HG03135 (cell line): ENCODE data around the gene TFDP1.
"Not testable (repeated sequence)": the region's sequence is repeated elsewhere in the genome, so short reads cannot be mapped to it uniquely, and the experiment has no call there.

Source experiments
- ATAC-seq: cut with Tn5 transposase; IDR thresholded peaks from one replicate; pipeline ENCODE4 v1.9.1; 2021; ENCODE audit warnings: mild to moderate bottlenecking, moderate library complexity; ENCODE audit not compliant: unreplicated experiment

The TFDP1 gene

DNA sequence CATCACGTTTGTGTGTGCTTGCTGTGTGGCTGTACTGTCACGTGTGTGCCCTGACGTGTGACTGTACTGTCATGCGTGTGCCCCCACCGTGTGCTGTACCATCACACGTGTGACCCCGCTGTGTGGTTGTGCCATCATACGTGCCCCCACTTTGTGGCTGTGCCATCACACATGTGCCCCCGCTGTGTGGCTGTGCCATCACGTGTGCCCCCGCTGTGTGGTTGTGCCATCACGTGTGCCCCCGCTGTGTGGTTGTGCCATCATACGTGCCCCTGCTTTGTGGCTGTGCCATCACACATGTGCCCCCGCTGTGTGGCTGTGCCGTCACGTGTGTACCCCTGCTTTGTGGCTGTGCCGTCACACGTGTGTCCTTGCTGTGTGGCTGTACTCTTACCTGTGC is 25.7 kb downstream of the TFDP1 start:
- ATAC-seq, result no peak

- ATAC-seq, result no peak
Measured at GRCh38 chr13:113611996-113612395, 27.4 kb downstream of the TFDP1 start.

DNA sequence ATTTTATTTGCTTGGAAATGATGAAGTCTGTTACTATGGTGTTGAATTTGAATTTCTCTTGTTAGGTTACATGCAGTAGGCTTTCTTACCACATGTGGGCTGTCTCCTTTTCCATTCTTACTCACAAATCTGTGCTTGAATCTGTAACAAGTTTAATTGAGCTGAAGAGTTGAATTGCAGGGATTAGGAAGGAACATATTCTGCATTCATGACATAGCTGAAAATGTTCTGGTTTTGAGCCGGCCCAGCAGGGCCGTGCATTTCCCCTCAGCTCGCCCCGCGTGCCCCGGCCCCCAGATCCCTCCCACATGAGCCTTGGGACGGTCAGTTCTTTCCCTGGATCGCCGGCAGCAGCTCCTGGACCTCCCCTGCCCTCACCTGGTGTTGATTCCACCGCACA is 28.1 kb downstream of the TFDP1 start:
- no peak for ATAC-seq

GRCh38 chr13:113613789-113614379 is 29.3 kb downstream of the TFDP1 start:
- ATAC-seq, result no peak

DNA sequence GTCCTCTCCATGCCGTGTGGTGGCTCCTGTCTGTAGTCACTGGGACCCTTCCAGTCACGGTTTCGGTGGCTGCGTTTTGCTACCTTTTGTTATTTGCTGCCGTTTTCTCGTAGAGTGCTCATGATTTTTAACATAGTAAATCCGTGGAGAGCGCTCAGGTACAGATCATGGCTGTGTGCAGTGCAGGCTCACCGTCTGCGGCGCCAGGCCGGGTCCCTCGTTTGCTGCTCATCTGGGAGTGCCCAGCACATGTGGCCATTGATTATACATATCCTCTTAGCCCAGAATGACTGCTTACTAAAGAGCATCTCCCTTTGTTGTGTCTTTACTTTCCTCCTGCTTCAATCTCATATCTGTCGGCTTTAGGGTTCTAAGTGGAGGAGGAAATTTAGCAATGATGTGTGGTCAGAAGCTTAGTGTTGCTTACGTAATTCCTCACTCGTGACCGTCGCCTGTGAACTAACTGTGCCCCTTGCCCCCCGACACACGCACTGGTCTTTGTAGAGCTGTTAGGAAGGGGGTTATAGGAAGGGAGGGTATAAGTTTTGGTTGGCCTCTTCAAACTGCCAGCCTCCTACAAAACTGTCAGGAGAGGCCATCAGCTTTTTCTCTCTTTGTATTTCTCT is 31.8 kb downstream of the TFDP1 start:
- no peak for ATAC-seq

DNA sequence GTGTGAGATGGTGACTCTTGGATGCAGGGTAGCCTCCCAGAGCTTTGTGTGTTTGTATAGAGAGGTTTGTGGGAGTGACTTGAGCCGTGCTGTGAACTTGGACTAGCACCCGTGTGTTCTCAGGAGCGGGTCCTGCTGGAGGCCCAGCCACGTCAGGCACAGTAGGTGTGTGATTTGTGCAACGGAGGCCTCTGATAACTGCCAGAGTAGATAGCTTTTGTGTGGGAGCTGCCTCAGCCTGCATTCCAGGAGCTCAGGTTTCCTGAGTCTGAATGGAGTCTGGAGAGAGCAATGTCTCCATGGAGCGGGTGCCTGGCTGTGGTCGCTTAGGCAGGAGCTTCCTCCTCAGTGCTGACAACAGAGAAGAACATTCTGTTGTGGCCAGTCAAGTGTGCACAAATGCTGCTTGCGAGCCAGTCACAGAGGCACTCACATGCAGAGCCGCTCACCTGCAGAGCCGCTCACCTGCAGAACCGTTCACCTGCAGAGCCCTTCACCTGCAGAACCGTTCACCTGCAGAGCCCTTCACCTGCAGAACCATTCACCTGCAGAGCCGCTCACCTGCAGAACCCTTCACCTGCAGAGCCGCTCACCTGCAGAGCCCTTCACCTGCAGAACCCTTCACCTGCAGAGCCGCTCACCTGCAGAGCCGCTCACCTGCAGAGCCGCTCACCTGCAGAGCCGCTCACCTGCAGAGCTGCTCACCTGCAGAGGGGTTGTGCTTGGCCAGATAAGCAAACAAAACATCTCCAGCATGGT is 32.6 kb downstream of the TFDP1 start:
- ATAC-seq, result no peak

DNA sequence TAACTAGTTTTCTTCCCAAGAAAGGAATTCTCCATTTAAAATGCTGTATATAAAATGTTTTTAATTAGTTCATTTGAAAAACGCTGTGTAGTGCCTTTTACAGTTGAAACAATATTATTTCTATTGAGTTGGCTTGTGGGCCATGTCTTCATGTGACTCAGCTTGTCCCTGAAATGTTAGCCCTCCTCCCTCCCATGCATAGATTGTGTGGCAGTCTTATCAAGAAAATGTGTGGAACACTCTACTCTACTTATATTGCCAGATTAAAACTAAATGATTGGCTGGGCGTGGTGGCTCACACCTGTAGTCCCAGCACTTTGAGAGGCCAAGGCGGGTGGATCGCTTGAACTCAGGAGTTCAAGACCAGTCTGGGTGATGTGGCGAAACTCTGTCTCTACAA is 33.4 kb downstream of the TFDP1 start:
- no peak for ATAC-seq

DNA sequence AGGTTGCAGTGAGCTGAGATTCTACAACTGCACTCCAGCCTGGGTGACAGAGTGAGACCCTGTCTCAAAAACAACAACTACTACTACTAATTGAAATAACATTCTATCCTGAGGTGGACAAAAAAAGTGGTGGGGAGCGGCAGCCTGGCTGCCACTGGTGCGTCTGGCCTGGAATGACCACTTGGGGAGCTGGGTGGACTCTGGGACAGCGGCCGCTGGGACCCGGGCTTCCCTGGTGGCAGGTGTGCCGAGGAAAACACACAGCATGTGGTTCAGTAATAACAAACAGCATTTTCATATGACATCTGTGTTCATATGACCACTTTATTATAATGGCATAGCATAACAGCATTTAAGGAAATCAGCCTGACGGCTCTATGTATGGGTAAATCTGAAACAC is 33.9 kb downstream of the TFDP1 start:
- no peak for ATAC-seq

DNA sequence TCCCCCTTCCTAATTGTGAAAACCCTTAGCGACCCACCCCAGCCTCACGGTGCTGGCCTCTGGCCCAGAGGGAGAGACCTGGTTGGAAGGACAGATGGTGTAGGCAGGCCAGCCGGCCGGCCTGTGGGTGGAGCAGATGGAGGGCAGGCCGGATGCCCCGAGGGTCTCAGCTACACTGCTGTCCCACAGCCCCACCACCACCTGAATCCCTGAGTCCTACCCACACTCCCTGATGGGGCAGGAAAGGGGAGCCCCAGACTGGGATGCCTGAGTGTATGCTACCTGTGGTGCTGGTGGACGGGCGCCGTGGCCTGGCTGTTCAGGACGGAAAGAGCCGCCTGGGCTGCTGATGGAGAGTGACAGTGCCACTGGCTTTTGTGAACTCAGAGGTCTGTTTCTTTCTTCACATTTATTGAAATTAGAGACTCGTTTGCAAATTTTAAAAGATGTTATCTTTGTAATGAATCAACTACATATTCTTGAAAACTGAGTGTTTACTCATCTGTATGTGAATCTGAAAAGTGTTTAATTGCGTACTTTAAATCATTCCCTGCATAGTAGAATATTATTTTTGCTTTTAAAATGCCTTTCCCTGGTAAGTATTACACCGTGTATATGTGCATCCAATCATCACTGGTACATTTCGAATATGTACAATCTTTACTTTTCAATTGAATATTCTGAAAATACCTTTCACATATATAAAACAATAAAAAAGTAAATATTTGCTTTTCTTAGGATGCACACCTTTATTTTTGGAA is 35.7 kb downstream of the TFDP1 start:
- ATAC-seq, result no peak

DNA sequence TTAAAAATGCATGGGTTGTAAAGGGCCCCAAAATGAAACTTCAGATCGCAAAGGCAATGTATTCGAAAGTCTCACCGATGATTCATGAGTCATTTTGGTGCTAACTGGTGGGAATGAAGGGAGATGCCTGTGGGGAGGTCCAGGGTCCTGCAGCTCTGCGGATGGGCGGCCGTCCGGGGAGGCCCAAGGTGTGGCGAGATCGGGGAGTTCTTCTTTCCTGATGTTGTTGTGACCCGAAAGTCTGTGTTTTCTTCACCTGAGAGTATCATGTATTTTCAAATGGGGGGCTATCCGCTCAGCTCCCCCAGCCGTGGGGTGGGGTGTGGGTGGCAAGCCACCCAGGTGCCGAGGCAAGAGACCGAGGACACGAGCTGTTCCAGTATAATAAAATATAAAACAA is 36.5 kb downstream of the TFDP1 start:
- no peak for ATAC-seq

DNA sequence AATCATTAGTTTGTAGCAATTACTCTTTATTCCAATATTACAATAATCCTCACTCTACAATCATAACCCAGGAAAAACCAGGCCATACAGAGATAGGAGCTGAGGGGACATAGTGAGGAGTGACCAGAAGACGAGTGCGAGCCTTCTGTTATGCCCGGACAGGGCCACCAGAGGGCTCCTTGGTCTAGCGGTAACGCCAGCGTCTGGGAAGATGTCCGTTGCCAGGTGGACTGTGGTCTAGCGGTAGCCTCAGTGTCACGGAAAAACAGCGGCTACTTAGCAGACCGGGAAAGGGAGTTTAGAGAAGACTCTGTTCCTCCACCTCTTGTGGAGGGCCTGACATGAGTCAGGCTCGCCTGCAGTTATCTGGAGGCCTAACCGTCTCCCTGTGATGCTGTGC is 36.9 kb downstream of the TFDP1 start:
- ATAC-seq, result not testable (repeated sequence)

DNA sequence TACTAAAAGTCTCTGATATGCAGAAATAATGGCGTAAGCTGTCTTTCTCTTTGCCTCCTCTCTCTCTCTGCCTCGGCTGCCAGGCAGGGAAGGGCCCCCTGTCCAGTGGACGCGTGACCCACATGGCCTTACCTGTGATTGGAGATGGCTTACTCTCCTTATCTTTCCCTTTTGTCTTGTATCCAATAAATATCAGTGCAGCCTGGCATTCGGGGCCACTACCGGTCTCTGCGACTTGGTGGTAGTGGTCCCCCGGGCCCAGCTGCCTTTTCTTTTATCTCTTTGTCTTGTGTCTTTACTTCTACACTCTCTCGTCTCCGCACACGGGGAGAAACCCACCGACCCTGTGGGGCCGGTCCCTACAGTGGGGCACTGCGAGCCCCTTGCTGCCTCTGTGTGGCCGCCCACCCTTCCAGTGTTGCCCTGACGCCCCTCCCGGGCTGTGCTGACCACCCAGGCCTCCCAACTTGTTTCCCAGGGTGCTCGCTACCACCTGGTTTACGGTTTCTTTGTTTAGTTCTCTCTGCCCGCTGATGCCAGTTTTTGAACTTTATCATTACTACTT is 37.5 kb downstream of the TFDP1 start:
- ATAC-seq, result not testable (repeated sequence)

- no peak for ATAC-seq
Measured at GRCh38 chr13:113622791-113623490, 38.4 kb downstream of the TFDP1 start.

- no peak for ATAC-seq
Measured at GRCh38 chr13:113623491-113624234, 39.1 kb downstream of the TFDP1 start.

- ATAC-seq, result no peak
Measured at GRCh38 chr13:113624235-113624587, 39.7 kb downstream of the TFDP1 start.

GRCh38 chr13:113624640-113625304 is 40.2 kb downstream of the TFDP1 start:
- not testable (repeated sequence) for ATAC-seq

DNA sequence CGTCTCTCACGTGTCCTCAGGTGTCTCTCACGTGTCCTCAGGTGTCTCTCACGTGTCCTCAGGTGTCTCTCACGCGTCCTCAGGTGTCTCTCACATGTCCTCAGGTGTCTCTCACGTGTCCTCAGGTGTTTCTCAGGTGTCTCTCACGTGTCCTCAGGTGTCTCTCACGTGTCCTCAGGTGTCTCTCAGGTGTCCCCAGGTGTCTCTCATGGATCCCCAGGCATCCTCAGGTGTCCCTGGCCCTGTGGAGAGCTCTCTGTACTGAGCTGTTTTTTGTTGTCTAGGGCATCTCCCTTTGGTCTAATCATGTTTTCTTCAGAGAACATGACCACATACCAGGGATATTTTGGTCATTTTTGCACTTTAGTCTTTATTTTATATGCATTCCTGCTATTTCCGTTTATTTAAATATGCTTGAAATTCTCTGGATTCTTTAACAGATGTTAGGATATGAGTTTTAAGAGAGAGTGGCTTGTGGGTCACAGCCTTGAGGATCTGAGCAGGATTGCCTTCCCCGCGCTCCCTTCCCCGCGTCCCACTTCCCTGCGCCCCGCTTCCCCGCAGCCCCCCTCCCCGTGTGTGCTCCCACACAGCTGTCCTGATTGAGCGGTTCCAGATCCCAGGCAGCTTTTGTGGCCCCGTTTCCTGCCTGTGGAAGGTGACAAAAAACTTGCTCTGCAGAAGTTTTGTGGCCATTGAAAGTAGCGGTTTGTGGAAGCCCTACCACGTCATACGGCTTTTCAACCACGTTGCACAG is 41.6 kb downstream of the TFDP1 start:
- no peak for ATAC-seq

DNA sequence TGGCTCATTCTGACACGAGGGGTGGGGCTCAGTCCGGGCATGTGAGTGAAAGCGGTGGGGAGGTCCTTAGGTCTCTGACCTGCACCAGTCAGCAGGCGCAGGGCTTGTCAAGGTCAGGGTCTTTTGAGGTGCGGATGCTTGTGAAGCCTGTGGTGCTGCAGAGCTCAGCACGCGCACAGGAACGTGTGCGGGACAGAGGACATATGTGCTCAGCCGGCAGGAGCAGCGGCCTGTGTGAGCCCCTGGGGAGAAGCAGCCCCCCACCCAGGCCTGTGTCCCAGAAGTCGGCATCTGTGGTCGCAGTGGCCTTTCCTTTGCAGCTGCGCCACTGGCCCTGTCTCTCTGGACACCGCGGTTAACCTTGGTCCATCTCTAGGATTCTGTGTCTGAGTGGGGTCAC is 42.6 kb downstream of the TFDP1 start:
- no peak for ATAC-seq
